Testis (tissue), 2 donors: ENCODE measurements around the gene OSTF1.

Experiments used
- POLR2A ChIP-seq: fragments of 450-650 bp; IDR thresholded peaks from one replicate; pipeline ENCODE4 v1.6.1; 2017; ENCODE audit warnings: antibody characterized with exemption, mild to moderate bottlenecking, moderate library complexity
- TF ChIP-seq, protein P1 (sequence below), 3 experiments: fragments of 450-650 bp in 2 of 3; fragments of 200-600 bp in 1 of 3; sonication (generic) in 1 of 3; IDR thresholded peaks; one replicate each; pipeline ENCODE4 v1.5.1; 2016 to 2019; ENCODE audit warnings: antibody characterized with exemption in 3 of 3, mild to moderate bottlenecking in 2 of 3, moderate library complexity in 1 of 3

DNA sequence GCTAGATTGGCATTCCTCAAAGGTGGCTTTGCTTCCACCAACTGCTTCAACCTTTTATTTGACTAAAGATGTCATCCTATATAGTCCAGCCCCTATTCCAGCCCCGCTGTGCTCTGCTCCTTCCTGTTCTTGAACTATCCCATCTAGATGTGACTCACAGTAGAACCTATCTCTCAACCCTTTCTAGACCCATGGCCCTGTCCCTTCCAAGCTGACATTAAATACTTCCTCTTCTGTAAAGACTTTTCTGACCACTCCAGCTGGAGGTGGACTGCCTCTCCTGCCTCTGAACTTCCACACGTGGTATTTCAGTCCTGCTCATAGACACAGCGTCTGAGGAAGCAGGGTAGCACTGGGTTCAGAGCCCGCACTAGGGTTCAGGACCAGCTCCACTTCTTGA, 32.4 kb downstream of the OSTF1 start:
- no peak for TF ChIP-seq POLR2A
- TF ChIP-seq, protein P1, sequence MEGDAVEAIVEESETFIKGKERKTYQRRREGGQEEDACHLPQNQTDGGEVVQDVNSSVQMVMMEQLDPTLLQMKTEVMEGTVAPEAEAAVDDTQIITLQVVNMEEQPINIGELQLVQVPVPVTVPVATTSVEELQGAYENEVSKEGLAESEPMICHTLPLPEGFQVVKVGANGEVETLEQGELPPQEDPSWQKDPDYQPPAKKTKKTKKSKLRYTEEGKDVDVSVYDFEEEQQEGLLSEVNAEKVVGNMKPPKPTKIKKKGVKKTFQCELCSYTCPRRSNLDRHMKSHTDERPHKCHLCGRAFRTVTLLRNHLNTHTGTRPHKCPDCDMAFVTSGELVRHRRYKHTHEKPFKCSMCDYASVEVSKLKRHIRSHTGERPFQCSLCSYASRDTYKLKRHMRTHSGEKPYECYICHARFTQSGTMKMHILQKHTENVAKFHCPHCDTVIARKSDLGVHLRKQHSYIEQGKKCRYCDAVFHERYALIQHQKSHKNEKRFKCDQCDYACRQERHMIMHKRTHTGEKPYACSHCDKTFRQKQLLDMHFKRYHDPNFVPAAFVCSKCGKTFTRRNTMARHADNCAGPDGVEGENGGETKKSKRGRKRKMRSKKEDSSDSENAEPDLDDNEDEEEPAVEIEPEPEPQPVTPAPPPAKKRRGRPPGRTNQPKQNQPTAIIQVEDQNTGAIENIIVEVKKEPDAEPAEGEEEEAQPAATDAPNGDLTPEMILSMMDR (IDR thresholded peaks at IDR 0.05) = no peak
